T-helper 1 cell treated with Interleukin-12 subunit alpha and Interleukin-12 subunit beta and Interleukin-4 antibody, amounts not matched to agents 30 ng/mL and 1 ng/mL, for 36 hours (primary cell): ENCODE data around the gene AKAP1. TPM values are rescaled to one million over a fixed set of nuclear protein-coding genes. Genes with fewer than 3 reads are reported as not detected.

Experiments
- intact Hi-C: fragments of 100-400 bp; cut with micrococcal nuclease; formaldehyde crosslinking; loops from one replicate; pipeline ENCODE4 v1.15.1; 2024
- total RNA-seq: library from RNA; stranded (reverse); gene quantifications from 2 replicates; pipeline ENCODE4 v1.2.3, GENCODE V29; 2022

AKAP1 gene, protein sequence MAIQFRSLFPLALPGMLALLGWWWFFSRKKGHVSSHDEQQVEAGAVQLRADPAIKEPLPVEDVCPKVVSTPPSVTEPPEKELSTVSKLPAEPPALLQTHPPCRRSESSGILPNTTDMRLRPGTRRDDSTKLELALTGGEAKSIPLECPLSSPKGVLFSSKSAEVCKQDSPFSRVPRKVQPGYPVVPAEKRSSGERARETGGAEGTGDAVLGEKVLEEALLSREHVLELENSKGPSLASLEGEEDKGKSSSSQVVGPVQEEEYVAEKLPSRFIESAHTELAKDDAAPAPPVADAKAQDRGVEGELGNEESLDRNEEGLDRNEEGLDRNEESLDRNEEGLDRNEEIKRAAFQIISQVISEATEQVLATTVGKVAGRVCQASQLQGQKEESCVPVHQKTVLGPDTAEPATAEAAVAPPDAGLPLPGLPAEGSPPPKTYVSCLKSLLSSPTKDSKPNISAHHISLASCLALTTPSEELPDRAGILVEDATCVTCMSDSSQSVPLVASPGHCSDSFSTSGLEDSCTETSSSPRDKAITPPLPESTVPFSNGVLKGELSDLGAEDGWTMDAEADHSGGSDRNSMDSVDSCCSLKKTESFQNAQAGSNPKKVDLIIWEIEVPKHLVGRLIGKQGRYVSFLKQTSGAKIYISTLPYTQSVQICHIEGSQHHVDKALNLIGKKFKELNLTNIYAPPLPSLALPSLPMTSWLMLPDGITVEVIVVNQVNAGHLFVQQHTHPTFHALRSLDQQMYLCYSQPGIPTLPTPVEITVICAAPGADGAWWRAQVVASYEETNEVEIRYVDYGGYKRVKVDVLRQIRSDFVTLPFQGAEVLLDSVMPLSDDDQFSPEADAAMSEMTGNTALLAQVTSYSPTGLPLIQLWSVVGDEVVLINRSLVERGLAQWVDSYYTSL
- total RNA-seq = 27.7 and 28.1 TPM in 2 replicates

DNA sequence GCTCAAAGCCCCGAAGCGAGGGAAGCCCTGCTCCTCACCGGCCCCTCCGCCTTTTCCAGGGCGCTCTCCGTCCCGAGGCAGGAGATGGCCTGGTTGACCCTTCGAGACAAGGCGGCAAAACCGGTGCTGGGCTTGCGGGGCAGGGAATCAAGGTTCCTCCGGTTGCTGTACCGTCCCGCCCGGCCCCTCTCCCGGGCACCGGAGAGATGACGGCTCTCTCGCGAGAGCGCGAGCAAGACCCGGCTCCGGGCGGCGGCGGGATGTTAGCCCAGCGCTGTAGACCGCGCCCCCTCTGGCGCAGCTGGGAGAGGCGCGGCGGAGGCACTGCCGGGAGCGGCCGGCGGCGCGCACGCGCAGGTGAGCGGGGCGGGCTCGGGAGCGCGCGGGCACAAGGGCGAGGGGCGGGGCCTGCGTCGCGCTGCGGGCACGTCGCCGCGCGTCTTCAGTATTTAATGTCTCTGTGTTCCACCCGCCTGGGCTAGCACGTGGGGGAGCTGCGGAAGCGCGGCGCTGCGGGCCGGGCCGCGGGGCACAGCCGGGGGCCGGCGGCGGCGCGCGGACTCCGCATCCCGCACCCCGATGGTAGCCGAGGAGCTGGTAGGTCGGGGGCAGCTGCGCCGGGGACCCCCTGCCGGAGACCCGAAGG is at the start of gene AKAP1:
AKAP1 (plus strand) TSS at position 445 of the 646 bp plus-strand sequence. CDS start 20,219 bp downstream, outside the sequence.
- intact Hi-C loops = loop anchor here (1.0 to 10.0 kb wide), 12 partner anchors 107 to 1550 kb away; partner anchors contain the start of genes COIL, DGKE, MKS1 and MRPS23

GRCh38 chr17:57035971-57036481 is 49.0 kb upstream of the AKAP1 start:
- intact Hi-C loops = no loop called here

DNA sequence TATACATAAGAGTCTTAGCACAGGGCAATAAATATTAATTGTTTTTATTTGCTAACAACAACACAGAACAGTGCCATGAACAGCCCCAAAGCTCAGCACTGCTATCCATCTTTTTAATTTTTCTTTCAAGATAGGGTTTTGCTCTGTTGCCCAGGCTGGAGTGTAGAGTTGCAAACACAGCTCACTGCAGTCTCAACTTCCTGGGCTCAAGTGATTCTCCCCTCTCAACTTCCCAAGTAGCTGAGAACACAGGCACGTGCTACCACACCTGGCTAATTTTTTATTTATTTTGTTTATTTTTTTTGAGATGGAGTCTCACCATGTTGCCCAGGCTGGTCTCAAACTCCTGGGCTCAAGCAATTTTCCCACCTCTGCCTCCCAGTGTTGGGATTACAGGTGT is 47.6 kb upstream of the AKAP1 start:
- intact Hi-C loops = no loop called here

DNA sequence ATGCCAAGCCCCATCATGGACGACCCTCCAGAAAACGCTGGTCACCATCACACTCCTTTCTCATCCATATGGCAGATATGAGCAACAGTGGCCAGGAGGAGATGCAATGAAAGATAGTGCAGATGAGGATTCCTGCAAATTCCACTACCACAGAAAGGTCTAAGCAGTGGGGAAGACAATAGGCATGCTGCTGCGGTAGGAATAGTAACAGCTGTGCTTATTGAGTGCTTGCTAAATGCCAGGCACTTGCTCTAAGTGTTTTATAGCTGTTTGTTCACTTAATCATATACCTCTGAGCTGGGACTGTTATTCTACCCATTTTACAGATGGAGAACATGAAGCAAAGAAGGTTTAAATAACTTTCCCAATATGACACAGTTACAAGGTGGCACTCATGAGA is 46.6 kb upstream of the AKAP1 start:
- intact Hi-C loops = no loop called here

GRCh38 chr17:57040571-57040970 is 44.5 kb upstream of the AKAP1 start:
- intact Hi-C loops = no loop called here

DNA sequence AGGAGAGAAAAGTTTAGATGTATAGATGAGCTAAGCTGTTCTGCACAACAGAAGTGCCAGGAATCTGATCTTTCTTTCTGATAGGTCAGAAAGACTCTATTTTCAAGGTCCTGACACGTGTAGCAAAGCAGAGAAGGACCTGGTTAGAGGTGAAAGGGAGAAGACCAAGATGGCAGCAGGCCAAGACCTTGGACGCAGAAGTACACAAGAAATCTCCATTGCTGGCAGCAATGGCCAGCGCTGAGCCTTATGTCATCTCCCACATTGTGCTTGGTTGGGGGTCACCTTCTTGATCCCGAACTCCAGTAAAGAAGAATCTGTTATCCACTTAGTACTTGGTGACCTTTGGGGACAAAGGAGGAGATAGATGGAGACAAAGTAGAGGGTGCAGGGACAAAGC is 41.8 kb upstream of the AKAP1 start:
- intact Hi-C loops = no loop called here

DNA sequence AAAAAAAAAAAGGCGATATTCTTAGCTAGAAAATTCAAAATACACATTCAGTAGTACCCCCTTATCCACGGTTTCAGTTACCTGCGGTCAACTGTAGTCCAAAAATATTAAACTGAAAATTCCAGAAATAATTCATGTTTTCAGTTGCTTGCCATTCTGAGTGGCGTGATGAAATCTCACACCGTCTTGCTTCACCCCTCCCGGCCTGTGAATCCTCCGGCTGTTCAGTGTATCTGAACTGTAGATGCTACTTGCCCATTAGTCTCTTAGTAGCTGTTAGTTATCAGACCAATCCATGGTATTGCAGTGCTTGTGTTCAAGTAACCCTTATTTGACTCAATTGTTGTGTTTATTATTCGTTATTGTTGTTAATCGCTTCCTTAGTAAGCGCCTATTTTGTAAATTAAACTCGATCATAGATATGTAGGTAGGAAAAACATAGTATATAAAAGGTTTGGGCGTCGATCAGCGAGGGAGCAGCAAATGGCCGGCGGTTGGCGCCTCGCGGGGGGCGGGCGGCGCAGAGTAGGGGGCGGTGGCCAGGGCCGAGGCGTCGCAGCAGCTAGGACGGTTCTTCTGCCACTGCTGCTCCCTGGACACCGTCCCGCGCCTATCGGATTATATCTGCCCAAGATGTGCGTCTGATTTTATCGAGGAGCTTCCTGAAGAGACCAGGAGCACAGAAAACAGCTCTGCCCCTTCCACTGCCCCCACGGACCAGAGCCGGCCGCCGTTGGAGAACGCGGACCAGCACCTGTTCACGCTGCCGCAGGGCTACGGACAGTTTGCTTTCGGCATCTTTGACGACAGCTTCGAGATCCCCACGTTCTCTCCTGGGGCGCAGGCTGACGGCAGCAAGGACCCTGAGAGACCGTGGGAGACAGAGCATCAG is 39.8 kb upstream of the AKAP1 start:
- intact Hi-C loops = no loop called here

DNA sequence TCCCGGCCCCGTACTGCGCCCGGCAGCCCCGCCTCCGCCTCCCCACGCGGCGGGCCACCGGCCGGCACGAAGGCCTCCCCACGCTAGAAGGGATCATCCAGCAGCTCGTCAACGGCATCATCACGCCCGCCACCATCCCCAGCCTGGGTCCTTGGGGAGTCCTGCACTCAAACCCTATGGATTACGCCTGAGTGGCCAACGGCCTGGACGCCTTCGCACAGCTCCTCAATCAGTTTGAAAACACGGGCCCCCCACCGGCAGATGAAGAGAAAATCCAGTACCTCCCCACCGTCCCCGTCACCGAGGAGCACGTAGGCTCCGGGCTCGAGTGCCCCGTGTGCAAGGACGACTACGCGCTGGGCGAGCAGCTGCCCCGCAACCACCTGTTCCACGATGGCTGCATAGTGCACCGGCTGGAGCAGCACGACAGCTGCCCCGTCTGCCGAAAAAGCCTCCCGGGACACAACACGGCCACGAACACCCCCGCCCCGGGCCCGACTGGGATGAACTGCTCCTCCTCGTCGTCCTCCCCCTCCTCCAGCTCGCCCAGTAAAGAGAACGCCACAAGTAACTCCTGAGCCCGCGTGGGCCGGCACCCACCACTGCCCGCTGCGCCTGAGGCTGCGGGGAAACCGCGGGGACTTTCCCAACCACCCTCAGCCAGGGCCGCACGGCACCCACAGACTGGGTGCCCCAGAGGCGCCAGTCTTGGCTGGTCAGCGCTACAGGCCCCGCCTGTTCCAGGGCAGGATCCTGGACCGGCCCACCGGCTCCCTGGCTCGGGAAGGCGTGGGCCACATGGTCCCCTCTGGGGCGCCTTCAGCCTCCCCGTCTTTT is 39.0 kb upstream of the AKAP1 start:
- intact Hi-C loops = loop anchor here (1.0 kb wide), 1 partner anchor 36 kb away; no protein-coding TSS in a partner anchor

DNA sequence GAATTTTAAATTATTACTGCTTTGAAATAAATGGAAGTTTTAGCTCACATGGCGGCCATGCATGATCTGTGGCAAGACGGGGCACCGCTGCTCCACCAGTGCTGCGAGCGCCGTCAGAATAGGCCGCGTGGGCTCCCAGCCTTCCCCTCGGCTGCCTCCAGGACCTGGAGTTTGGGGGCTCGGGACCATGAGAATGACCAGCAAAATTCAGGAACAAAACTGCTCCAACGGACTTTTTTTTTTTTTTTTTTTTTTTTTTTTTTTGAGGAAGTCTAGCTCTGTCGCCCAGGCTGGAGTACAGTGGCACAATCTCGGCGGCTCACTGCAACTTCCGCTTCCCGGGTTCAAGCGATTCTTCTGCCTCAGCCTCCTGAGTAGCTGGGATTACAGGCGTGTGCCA is 38.3 kb upstream of the AKAP1 start:
- intact Hi-C loops = loop anchor here (1.0 kb wide), 1 partner anchor 36 kb away; no protein-coding TSS in a partner anchor

DNA sequence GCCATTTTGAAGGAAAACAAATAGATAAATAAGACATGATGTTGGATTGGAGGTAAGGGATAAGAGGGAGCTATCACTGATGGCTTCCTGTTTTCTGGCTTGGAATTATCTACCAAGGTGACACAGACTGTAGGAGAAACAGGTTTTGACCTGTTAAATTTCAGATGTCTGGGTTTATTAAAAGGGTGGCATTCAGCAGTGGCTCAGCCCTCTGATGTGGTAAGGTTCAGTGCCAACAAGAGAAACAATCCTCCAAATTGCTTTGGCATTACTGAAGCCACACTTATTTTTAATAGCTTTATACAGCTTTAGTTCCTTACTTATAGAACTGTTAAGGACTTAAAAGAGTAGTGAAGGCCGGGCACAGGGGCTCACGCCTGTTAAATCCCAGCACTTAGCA is 37.0 kb upstream of the AKAP1 start:
- intact Hi-C loops = no loop called here

- intact Hi-C loops = no loop called here
Observed at GRCh38 chr17:57050306-57050705, 34.7 kb upstream of the AKAP1 start.

DNA sequence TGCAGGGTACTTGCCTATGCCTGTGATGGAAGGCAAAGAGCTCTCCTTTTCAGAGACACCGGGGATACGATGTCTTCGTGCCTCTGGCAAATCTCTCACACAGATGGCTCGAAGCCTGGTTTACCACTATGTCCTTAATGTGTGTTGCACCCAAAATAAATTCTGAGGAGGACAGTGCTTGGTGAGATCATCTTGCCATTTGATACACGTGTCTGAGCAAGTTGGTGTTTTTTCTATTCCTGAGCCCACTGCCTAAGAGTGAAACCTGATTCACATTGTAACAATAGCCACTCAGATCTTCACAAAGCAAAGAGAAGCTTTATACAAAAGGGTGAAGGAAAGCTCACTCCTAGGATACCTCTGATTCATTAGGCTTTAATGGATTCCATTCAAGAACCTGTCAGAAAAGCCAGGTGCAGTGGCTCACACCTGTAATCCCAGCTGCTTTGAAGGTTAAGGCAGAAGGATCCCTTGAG is 33.1 kb upstream of the AKAP1 start:
- intact Hi-C loops = no loop called here

DNA sequence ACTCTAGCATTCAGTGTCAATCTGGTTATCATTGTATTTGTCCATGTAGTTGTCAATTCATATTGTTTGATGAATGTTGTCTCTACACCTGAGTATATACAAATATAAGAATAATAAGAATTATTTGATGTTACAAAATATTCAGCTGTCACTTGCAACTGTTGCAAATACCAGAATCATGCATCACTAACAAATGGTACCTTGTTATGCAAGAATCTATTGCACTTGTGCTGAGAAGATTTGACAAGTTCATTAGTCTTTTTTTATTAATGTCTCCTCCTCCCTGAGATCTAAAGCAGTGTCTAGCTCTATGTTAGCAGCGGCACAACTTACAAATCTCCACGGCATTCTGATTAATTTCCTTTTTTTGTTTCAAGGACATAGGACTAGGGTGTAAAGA is 22.2 kb upstream of the AKAP1 start:
- intact Hi-C loops = no loop called here

GRCh38 chr17:57067162-57067561 is 17.9 kb upstream of the AKAP1 start:
- intact Hi-C loops = no loop called here

DNA sequence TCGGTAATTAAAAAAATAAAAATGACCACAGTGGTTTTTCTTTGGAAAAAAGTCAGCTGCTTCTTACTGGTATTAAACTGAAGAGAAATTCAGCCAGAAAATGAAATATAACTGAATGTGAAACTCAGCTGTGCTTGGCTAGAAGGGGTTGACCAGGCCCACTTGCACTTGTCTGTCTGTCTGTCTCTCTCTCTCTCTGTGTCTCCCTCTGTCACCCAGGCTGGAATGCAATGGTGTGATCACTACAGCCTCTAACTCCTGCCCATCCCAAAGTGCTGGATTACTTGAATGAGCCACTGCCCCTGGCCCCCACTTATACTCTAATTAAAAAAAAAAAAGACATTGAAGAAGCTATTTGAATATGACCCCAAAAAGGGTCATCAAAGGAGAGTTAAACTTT is 17.3 kb upstream of the AKAP1 start:
- intact Hi-C loops = no loop called here

DNA sequence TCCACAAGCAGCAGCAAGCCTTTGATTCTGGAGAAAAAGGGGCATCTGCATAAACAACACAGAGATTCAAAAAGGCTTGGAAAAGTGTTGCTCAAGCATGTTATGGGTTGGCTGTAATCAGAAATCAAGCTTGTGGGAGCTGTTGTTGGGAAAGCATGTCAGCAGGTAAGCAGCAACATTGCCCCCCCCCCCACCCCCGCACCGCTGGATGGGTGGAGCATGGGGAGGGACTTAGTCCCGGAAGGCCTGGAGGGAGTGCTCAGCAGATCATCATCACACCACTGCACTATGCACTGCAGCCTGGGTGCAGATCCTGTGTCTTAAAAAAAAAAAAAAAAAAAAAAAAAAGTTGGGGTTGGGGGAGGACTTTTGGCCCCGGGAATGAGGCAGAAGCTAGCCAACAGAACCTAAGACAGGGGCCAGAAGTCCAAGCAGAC is 16.8 kb upstream of the AKAP1 start:
- intact Hi-C loops = no loop called here

- intact Hi-C loops = no loop called here
Observed at GRCh38 chr17:57068707-57069106, 16.3 kb upstream of the AKAP1 start.

GRCh38 chr17:57071991-57072944 is 12.8 kb upstream of the AKAP1 start:
- intact Hi-C loops = no loop called here
